DND-41 (cell line): ENCODE results near the gene ZNF699.
"Not testable (repeated sequence)": the region's sequence is repeated elsewhere in the genome, so short reads cannot be mapped to it uniquely, and the experiment has no call there.

Source experiments
- EZH2 ChIP-seq: IDR thresholded peaks from 3 replicates; pipeline ENCODE4 v1.6.1; 2012; ENCODE audit warnings: borderline replicate concordance, low read depth, mild to moderate bottlenecking, moderate library complexity, low read length, inconsistent platforms; ENCODE audit not compliant: severe bottlenecking
- TF ChIP-seq, protein P1 (sequence below): IDR thresholded peaks from 2 replicates; pipeline ENCODE4 v1.5.1; 2012; ENCODE audit warnings: borderline replicate concordance, low read length, moderate library complexity, mild to moderate bottlenecking; ENCODE audit not compliant: poor library complexity, severe bottlenecking; ENCODE audit errors: extremely low read depth

DNA sequence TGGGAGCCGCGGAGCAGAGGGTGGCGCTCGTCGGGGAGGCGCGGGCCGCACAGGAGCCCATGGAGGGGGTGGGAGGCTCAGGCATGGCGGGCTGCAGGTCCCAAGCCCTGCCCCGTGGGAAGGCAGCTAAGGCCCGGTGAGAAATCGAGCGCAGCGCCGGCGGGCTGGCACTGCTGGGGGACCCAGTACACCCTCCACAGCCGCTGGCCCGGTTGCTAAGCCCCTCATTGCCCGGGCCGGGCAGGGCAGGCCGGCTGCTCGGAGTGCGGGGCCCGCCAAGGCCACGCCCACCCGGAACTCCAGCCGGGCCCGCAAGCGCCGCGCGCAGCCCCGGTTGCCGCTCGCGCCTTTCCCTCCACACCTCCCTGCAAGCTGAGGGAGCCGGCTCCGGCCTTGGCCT, 26.2 kb downstream of the ZNF699 start:
- TF ChIP-seq, protein P1, sequence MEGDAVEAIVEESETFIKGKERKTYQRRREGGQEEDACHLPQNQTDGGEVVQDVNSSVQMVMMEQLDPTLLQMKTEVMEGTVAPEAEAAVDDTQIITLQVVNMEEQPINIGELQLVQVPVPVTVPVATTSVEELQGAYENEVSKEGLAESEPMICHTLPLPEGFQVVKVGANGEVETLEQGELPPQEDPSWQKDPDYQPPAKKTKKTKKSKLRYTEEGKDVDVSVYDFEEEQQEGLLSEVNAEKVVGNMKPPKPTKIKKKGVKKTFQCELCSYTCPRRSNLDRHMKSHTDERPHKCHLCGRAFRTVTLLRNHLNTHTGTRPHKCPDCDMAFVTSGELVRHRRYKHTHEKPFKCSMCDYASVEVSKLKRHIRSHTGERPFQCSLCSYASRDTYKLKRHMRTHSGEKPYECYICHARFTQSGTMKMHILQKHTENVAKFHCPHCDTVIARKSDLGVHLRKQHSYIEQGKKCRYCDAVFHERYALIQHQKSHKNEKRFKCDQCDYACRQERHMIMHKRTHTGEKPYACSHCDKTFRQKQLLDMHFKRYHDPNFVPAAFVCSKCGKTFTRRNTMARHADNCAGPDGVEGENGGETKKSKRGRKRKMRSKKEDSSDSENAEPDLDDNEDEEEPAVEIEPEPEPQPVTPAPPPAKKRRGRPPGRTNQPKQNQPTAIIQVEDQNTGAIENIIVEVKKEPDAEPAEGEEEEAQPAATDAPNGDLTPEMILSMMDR: not testable (repeated sequence)
- not testable (repeated sequence) for TF ChIP-seq EZH2
